ENCODE results near the gene GPC5.

GPC5 gene

GRCh38 chr13:91523116-91523515, 124.7 kb downstream of the GPC5 start:
- Mint-ChIP-seq H3K27me3 (ENCODE audit: low read depth) (no peaks in the 10 kb centered on the region), H3K36me3 (ENCODE audit: low read depth) (no peaks in the 10 kb centered on the region)

GRCh38 chr13:91526543-91527033, 128.2 kb downstream of the GPC5 start:
- no peaks in the 10 kb centered on the region for H3K4me1 Mint-ChIP-seq (ENCODE audit: low read depth)
- no peak overlapping the region for H3K4me3 Mint-ChIP-seq
- no peaks in the 10 kb centered on the region for H3K36me3 Mint-ChIP-seq (ENCODE audit: low read depth)

More at GRCh38 chr13:91523116-91523515, 124.7 kb downstream of the GPC5 start:
- no peak overlapping the region for H3K4me3 Mint-ChIP-seq
- no peaks in the 10 kb centered on the region for H3K4me1 Mint-ChIP-seq (ENCODE audit: low read depth)
- H3K9me3 Mint-ChIP-seq = no peaks in the 10 kb centered on the region
- H3K27ac Mint-ChIP-seq = no peak overlapping the region

GRCh38 chr13:91529739-91530482, 131.5 kb downstream of the GPC5 start:
- no peaks in the 10 kb centered on the region for H3K4me1 Mint-ChIP-seq (ENCODE audit: low read depth)
- no peaks in the 10 kb centered on the region for H3K9me3 Mint-ChIP-seq
- no peaks in the 10 kb centered on the region for H3K27me3 Mint-ChIP-seq (ENCODE audit: low read depth)
- no peak overlapping the region for H3K4me3 Mint-ChIP-seq
- no peaks in the 10 kb centered on the region for H3K36me3 Mint-ChIP-seq (ENCODE audit: low read depth)
- H3K27ac Mint-ChIP-seq = no peak overlapping the region

More at GRCh38 chr13:91526543-91527033, 128.2 kb downstream of the GPC5 start:
- Mint-ChIP-seq H3K27ac (no peak overlapping the region), H3K9me3 (no peaks in the 10 kb centered on the region), H3K27me3 (ENCODE audit: low read depth) (no peaks in the 10 kb centered on the region)

GRCh38 chr13:91531646-91532045, 133.2 kb downstream of the GPC5 start:
- no peak overlapping the region for H3K27ac Mint-ChIP-seq
- no peaks in the 10 kb centered on the region for H3K27me3 Mint-ChIP-seq (ENCODE audit: low read depth)
- no peaks in the 10 kb centered on the region for H3K9me3 Mint-ChIP-seq
- no peaks in the 10 kb centered on the region for H3K4me1 Mint-ChIP-seq (ENCODE audit: low read depth)
- H3K4me3 Mint-ChIP-seq = no peak overlapping the region
- no peaks in the 10 kb centered on the region for H3K36me3 Mint-ChIP-seq (ENCODE audit: low read depth)

GRCh38 chr13:91533354-91533753, 134.9 kb downstream of the GPC5 start:
- no peaks in the 10 kb centered on the region for H3K4me1 Mint-ChIP-seq (ENCODE audit: low read depth)
- no peaks in the 10 kb centered on the region for H3K27me3 Mint-ChIP-seq (ENCODE audit: low read depth)
- H3K4me3 Mint-ChIP-seq = no peak overlapping the region
- no peaks in the 10 kb centered on the region for H3K36me3 Mint-ChIP-seq (ENCODE audit: low read depth)
- H3K27ac Mint-ChIP-seq = no peak overlapping the region
- H3K9me3 Mint-ChIP-seq = no peaks in the 10 kb centered on the region

- Mint-ChIP-seq H3K27ac (no peak overlapping the region), H3K9me3 (no peaks in the 10 kb centered on the region), H3K27me3 (ENCODE audit: low read depth) (no peaks in the 10 kb centered on the region), H3K4me3 (no peak overlapping the region), H3K4me1 (ENCODE audit: low read depth) (no peaks in the 10 kb centered on the region), H3K36me3 (ENCODE audit: low read depth) (no peaks in the 10 kb centered on the region)
These were observed 136.6 kb downstream of the GPC5 start for GRCh38 chr13:91534996-91535395.

- no peaks in the 10 kb centered on the region for H3K36me3 Mint-ChIP-seq (ENCODE audit: low read depth)
- H3K9me3 Mint-ChIP-seq = no peaks in the 10 kb centered on the region
These were observed 139.0 kb downstream of the GPC5 start for GRCh38 chr13:91537376-91537775.

GRCh38 chr13:91539286-91540157, 141.1 kb downstream of the GPC5 start:
- Mint-ChIP-seq H3K9me3 (no peaks in the 10 kb centered on the region), H3K27ac (no peak overlapping the region), H3K36me3 (ENCODE audit: low read depth) (no peaks in the 10 kb centered on the region), H3K27me3 (ENCODE audit: low read depth) (no peaks in the 10 kb centered on the region), H3K4me3 (no peak overlapping the region), H3K4me1 (ENCODE audit: low read depth) (no peaks in the 10 kb centered on the region)

More at GRCh38 chr13:91537376-91537775, 139.0 kb downstream of the GPC5 start:
- no peaks in the 10 kb centered on the region for H3K27me3 Mint-ChIP-seq (ENCODE audit: low read depth)
- H3K4me3 Mint-ChIP-seq = no peak overlapping the region
- H3K27ac Mint-ChIP-seq = no peak overlapping the region
- no peaks in the 10 kb centered on the region for H3K4me1 Mint-ChIP-seq (ENCODE audit: low read depth)

- Mint-ChIP-seq H3K27me3 (ENCODE audit: low read depth) (no peaks in the 10 kb centered on the region), H3K27ac (no peak overlapping the region), H3K36me3 (ENCODE audit: low read depth) (no peaks in the 10 kb centered on the region), H3K4me1 (ENCODE audit: low read depth) (no peaks in the 10 kb centered on the region), H3K4me3 (no peak overlapping the region), H3K9me3 (no peaks in the 10 kb centered on the region)
These were observed 141.8 kb downstream of the GPC5 start for GRCh38 chr13:91540158-91540736.

- Mint-ChIP-seq H3K27ac (no peak overlapping the region), H3K27me3 (ENCODE audit: low read depth) (no peaks in the 10 kb centered on the region), H3K4me1 (ENCODE audit: low read depth) (no peaks in the 10 kb centered on the region), H3K36me3 (ENCODE audit: low read depth) (no peaks in the 10 kb centered on the region), H3K4me3 (no peak overlapping the region), H3K9me3 (no peaks in the 10 kb centered on the region)
These were observed 146.3 kb downstream of the GPC5 start for GRCh38 chr13:91544723-91545122.

- H3K27ac Mint-ChIP-seq = no peak overlapping the region
- H3K4me3 Mint-ChIP-seq = no peak overlapping the region
- H3K9me3 Mint-ChIP-seq = no peaks in the 10 kb centered on the region
- H3K4me1 Mint-ChIP-seq (ENCODE audit: low read depth) = no peaks in the 10 kb centered on the region
- no peaks in the 10 kb centered on the region for H3K27me3 Mint-ChIP-seq (ENCODE audit: low read depth)
- no peaks in the 10 kb centered on the region for H3K36me3 Mint-ChIP-seq (ENCODE audit: low read depth)
These were observed 148.5 kb downstream of the GPC5 start for GRCh38 chr13:91546900-91547299.

GRCh38 chr13:91553584-91553983, 155.2 kb downstream of the GPC5 start:
- no peak overlapping the region for H3K4me3 Mint-ChIP-seq
- no peaks in the 10 kb centered on the region for H3K27me3 Mint-ChIP-seq (ENCODE audit: low read depth)
- H3K36me3 Mint-ChIP-seq (ENCODE audit: low read depth) = no peaks in the 10 kb centered on the region
- H3K9me3 Mint-ChIP-seq = no peaks in the 10 kb centered on the region
- no peak overlapping the region for H3K27ac Mint-ChIP-seq
- H3K4me1 Mint-ChIP-seq (ENCODE audit: low read depth) = no peaks in the 10 kb centered on the region

- H3K9me3 Mint-ChIP-seq = no peaks in the 10 kb centered on the region
- no peak overlapping the region for H3K27ac Mint-ChIP-seq
- H3K4me1 Mint-ChIP-seq (ENCODE audit: low read depth) = no peaks in the 10 kb centered on the region
- H3K4me3 Mint-ChIP-seq = no peak overlapping the region
- no peaks in the 10 kb centered on the region for H3K27me3 Mint-ChIP-seq (ENCODE audit: low read depth)
- no peaks in the 10 kb centered on the region for H3K36me3 Mint-ChIP-seq (ENCODE audit: low read depth)
These were observed 155.7 kb downstream of the GPC5 start for GRCh38 chr13:91554101-91554500.

GRCh38 chr13:91557328-91558090, 159.1 kb downstream of the GPC5 start:
- no peak overlapping the region for H3K4me3 Mint-ChIP-seq
- no peaks in the 10 kb centered on the region for H3K9me3 Mint-ChIP-seq
- no peak overlapping the region for H3K27ac Mint-ChIP-seq
- H3K4me1 Mint-ChIP-seq (ENCODE audit: low read depth) = no peaks in the 10 kb centered on the region
- H3K36me3 Mint-ChIP-seq (ENCODE audit: low read depth) = no peaks in the 10 kb centered on the region
- no peaks in the 10 kb centered on the region for H3K27me3 Mint-ChIP-seq (ENCODE audit: low read depth)
